HUDEP-2 (cell line): ENCODE data around the gene HSD17B3.
A peak's percentile ranks its signal among the peaks of the same experiment; 100 is the strongest.
"Not testable (repeated sequence)": the region's sequence is repeated elsewhere in the genome, so short reads cannot be mapped to it uniquely, and the experiment has no call there.

ENCODE experiments used
- DNase-seq, 76 experiments: peaks; one replicate each; lab custom pipeline; 2025; ENCODE audit not compliant: unreplicated experiment in 76 of 76; lab: John Stamatoyannopoulos, UW

HSD17B3 gene

GRCh38 chr9:96302021-96302420, at the start of gene HSD17B3:
Gene HSD17B3 (minus strand): TSS chr9:96302176. CDS start chr9:96302104, 72 bp downstream.
- DNase-seq, result no peak

- DNase-seq, result no peak
Observed at GRCh38 chr9:96350866-96351265, 48.9 kb upstream of the HSD17B3 start.

GRCh38 chr9:96348261-96348660, 46.3 kb upstream of the HSD17B3 start:
- no peak for DNase-seq

- DNase-seq, result no peak
Observed at GRCh38 chr9:96345551-96345950, 43.6 kb upstream of the HSD17B3 start.

DNA sequence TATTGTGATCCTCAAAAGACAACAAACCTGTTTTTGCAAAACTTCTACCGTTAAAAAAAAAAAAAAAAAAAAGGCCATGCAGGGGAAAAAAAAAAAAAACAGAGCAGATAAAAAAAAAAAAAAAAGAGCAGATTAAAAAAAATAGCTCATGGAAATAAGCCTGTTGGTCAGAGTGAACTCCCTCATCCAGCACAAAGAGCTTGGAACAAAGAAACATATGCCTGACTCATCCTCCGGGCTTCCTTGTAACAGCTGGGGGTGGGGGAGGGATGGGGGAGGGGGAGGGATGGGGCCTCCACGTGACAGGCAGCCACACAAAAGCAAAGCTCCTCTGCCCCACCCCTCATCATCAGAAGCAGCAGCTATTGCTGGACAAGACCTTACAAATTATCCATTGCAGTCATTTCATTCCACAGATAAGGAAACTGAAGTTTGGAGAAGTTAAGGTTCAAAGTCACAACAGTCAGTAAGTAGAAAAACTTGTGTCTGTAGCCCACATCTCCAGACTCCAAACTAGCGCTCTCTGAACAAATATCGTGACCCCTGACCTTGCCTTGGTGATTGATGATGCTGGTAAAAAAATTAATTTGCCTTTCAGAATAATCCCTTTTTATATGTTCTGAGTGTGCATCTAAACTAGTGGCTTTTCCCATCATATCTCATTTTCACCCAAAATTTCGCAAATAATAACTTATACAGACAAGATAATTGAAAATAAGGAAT, 42.6 kb upstream of the HSD17B3 start:
- DNase-seq, result peak in 20 of 76 experiments; percentile 1 to 39 (median 12)

GRCh38 chr9:96343515-96344360, 41.8 kb upstream of the HSD17B3 start:
- no peak for DNase-seq

GRCh38 chr9:96342571-96343245, 40.7 kb upstream of the HSD17B3 start:
- no peak for DNase-seq

DNA sequence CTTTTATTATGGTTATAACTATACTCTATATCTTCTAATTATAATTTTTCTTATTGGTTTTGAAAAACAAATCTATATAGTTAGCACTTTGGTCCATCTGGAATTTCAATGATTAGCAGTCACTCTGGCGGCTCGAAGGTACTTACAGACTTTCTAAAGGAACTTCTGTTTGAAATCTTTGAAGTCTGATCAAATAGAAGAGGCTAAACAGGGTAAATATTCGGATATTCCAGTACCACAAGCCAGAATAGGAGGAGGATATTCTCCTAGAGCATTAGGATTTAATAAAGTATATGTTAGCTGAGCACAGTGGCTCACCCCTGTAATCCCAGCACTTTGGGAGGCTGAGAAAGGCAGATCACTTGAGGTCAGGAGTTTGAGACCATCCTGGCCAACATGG, 38.7 kb upstream of the HSD17B3 start:
- no peak for DNase-seq

DNA sequence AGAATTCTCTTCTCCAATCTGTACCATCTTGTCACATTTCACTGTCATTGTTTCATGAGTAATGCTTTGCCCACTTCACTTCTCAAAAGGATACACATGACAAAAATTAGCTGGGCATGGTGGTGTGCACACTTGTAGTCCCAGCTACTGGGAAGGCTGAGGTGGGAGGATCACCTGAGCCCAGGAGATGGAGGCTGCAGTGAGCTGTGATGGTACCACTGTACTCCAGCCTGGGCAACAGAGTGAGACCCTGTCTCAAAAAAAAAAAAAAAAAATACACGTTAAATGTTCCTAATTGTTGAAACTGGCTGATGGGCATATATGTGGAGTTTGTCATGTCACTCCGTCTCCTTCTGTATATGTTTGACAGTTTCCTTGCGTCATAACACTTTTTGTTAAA, 36.3 kb upstream of the HSD17B3 start:
- no peak for DNase-seq

DNA sequence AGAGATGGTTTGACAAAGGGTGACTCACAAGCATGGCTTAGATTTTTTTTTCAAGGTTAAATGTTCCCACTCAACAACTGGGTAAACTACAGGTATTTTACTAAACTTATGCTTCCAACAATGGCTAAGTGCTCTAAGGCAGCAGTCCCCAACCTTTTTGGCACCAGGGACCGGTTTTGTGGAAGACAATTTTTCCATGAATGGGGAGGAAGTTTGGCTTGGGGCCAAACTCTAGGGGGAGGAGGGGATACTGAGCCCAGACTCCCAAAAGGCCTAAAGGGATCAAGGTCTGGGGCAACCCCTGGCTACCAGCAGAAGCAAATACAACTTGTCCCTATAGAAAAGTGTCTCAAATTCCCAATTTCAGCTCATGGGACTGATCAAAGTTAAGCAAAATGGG, 32.0 kb upstream of the HSD17B3 start:
- no peak for DNase-seq

DNA sequence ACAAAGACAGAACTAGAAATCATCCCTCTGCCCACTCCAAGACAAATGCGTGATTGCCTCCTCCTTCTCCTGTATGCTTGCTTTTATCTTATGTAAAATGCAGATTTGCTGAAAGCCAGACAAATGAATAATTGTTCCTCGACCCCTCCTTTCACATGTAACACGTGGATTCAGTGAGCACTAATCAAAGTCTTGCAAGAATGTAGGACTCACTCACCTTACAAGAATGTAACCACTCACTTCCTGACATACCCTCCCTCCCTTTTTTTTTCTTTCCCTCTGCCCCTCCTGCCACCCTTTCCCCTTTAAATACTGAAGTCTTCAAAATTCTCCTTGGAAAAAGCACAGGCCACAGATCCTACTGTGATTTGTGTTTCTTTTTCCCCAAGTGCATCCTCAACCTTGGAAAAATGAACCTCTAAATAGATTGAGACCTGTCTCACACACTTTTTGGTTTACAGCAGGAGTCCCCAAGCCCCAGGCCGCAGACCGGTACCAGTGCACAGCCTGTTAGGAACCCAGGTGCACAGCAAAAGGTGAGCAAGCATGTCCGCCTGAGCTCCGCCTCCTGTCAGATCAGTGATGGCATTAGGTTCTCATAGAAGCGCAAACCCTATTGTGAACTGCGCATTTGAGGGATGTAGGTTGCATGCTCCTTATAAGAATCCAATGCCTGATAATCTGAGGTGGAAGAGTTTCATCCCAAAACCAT, 29.4 kb upstream of the HSD17B3 start:
- no peak for DNase-seq

GRCh38 chr9:96327694-96328352, 25.8 kb upstream of the HSD17B3 start:
- DNase-seq, result peak in 28 of 76 experiments; percentile 1 to 70 (median 32)

DNA sequence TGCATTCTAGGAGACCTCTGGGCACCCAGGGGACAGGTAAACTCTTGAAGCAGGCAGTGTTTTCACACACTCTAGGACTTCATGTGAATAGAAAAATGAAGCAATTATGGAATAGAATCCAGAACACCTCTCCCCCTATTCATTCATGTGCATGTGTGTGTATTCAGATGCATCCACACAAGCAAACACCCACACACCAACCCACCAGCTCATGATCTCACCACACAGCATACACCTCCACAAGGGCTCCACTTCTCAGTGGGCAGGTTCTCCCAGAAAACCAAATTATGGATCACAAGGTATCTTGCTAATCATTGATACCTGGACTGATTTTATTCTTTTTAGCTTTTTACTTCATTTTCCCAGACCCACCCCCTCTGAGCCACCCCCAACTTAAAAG, 21.2 kb upstream of the HSD17B3 start:
- DNase-seq, result no peak

DNA sequence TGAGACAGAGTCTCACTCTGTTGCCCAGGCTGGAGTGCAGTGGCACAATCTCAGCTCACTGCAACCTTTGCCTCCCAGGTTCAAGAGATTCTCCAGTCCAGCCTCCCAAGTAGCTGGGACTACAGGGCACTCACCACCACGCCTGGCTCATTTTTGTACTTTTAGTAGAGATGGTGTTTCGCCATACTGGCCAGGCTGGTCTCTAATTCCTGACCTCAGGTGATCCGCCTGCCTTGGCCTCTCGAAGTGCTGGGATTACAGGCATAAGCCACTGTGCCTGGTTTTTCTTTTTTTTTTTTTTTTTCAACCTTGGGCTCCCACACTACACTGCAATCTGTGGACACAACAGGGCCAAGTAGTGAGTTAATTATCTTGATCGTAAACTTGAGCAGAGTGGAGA, 20.8 kb upstream of the HSD17B3 start:
- not testable (repeated sequence) for DNase-seq

- not testable (repeated sequence) for DNase-seq
Observed at GRCh38 chr9:96322210-96322609, 20.2 kb upstream of the HSD17B3 start.

GRCh38 chr9:96321515-96321914, 19.5 kb upstream of the HSD17B3 start:
- no peak for DNase-seq

DNA sequence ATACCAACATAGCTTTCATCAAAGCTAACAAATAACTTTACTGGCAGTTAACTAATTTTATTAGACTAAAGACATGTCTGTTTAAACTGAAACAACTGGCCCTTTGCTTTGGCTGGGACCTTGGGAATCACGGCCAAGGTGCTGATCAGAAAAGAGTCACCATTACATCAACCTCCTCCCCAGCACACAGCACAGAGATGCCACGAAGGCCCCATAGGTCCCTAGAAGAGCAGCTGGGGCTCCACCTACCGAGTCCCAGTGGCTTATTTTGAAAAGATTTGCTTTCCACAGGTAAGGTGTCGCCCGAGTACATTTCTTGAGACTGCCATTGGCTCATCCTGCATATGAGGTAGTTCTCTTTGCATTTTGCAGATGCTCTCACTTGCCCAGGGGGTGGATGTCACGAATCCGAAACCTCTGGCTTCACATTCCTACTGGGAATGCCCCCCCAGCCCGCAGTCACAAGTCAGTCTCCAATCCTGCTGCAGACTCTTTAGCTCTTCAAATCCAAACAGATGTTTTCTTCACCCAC, 18.8 kb upstream of the HSD17B3 start:
- no peak for DNase-seq

DNA sequence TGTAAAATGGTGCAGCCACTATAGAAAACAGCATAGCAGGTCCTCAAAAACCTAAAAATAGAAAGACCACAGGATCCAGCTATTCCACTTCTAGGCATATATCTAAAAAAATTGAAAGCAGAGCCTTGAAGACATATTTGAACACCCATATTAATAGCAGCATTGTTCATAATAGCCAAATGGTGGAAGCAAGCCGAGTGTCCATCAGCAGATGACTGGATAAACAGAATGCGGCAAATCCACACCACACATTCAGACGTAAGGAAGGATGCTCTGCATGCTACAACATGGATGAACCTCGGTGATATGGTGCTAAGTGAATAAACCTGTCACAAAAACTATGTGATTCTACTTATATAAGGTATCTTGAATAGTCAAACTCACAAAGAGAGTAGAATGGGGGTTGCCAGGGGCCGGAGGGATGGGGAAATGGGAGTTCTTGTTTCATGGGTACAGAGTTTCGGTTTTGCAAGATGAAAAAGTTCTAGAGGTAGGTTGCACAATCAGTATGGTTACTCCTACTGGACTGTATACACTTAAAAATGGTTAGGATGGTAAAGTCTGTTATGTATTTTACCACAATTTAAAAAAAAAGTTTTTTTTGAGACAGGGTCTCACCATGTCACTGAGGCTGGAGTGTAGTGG, 17.1 kb upstream of the HSD17B3 start:
- DNase-seq, result no peak

DNA sequence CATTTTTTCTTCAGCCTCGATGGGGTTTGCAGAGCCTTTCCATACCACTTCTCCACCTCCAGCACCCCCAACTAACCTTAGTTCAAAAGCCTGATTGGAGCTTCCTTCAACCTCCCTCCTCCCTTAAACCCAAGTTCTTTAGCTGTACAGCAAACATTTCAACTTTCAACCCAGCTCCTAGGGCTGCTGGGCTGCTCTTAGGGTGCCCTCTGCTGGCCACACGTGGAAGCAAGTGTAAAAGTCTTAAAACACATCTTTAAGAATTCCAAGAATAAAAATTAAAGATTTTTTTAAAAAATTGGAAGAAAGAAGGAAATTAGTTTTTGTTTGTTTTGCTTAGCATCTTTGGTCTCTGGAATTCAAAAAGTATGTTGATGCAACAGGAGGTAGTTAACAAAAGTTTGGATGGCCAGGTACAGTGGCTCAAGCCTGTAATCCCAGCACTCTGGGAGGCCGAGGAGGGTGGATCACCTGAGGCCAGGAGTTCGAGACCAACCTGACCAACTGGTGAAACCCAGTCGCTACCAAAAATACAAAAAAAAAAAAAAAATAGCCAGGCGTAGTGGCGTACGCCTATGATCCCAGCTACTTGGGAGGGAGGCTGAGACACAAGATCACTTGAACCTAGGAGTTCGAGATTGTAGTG, 15.5 kb upstream of the HSD17B3 start:
- peak in 38 of 76 experiments; percentile 0 to 48 (median 15) for DNase-seq
